LNCaP clone FGC (cell line): Measurements from ENCODE around the gene FBN1.

Source experiments
- DNase-seq: peaks from one replicate; pipeline ENCODE4 v3.0.0-alpha.2; 2011; ENCODE audit warnings: low read depth
- H3K4me3 ChIP-seq: 2 replicates; pipeline ENCODE4 v1.5.1; 2011; ENCODE audit warnings: mild to moderate bottlenecking, low read depth, low read length, control low read depth
- TF ChIP-seq, protein P1 (sequence below): IDR thresholded peaks from 2 replicates; pipeline ENCODE4 v1.5.1; 2012; ENCODE audit warnings: mild to moderate bottlenecking; ENCODE audit not compliant: control insufficient read depth, insufficient read depth; ENCODE audit errors: extremely low read depth

FBN1 gene

GRCh38 chr15:48486228-48486627, 159.3 kb downstream of the FBN1 start:
- TF ChIP-seq, protein P1, sequence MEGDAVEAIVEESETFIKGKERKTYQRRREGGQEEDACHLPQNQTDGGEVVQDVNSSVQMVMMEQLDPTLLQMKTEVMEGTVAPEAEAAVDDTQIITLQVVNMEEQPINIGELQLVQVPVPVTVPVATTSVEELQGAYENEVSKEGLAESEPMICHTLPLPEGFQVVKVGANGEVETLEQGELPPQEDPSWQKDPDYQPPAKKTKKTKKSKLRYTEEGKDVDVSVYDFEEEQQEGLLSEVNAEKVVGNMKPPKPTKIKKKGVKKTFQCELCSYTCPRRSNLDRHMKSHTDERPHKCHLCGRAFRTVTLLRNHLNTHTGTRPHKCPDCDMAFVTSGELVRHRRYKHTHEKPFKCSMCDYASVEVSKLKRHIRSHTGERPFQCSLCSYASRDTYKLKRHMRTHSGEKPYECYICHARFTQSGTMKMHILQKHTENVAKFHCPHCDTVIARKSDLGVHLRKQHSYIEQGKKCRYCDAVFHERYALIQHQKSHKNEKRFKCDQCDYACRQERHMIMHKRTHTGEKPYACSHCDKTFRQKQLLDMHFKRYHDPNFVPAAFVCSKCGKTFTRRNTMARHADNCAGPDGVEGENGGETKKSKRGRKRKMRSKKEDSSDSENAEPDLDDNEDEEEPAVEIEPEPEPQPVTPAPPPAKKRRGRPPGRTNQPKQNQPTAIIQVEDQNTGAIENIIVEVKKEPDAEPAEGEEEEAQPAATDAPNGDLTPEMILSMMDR: no peak
- DNase-seq: no peak

DNA sequence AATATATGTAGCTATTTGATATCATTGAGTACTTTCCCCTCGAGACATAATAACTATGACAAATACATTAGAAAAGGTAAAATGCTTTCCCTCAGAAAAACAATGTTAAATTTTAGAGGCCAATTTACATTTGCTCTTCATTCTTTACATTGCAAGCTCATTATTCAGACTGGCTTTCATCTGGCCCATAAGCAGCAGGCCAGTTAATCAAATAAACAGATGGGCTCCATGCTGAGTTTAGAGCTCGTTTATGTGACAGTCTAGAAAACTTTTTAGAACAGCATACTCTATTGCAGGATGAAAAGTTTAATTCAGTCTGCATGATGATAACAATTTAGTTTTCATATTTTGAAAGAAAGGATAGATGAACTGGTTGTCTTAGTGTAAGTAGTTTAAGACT, 163.7 kb downstream of the FBN1 start:
- DNase-seq: no peak
- TF ChIP-seq, protein P1: no peak
- no peak overlapping the region for H3K4me3 ChIP-seq

More at GRCh38 chr15:48486228-48486627, 159.3 kb downstream of the FBN1 start:
- H3K4me3 ChIP-seq: no peak overlapping the region

DNA sequence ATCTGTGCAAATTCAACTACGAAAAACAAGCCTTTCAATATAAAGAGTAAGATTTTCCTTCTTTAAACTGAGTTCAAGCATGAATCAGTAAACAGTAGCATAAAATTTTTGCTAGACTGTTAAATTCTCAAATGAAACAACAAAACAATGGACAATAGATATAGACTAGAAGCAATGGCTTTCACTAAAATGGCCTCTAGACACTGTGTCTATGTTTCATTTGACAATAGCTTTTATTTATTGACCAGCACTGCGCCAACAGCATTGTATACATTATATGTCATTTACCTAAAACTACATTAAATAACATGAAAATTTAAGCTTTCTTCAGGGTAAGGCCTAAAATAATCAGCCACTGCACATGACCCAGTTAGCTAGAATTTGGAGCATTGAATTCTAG, 165.8 kb downstream of the FBN1 start:
- TF ChIP-seq, protein P1: no peak
- no peak overlapping the region for H3K4me3 ChIP-seq
- no peak for DNase-seq

DNA sequence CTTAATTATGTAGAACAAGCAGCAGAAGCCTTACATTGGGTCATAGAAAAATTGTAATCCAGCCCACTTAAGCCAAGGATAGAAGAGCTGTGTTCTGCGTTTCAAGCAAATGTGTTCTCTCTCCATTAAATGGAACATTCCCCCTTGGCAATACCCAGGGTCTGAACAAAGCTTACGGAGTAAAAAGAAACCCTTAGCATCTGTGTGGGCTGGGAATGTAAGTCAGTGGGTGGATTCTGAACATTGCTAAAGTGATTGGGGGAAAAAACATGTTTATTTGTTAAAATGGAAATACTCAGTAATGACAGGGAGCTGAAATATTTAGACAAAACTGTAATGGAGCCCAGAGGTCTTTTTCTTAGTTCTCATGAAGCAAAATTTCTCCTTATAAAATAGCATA, 166.9 kb downstream of the FBN1 start:
- no peak for DNase-seq
- H3K4me3 ChIP-seq: no peak overlapping the region
- TF ChIP-seq, protein P1: no peak

GRCh38 chr15:48477795-48478360, 167.6 kb downstream of the FBN1 start:
- TF ChIP-seq, protein P1: no peak
- no peak for DNase-seq

GRCh38 chr15:48475600-48476395, 169.7 kb downstream of the FBN1 start:
- TF ChIP-seq, protein P1: no peak
- no peak overlapping the region for H3K4me3 ChIP-seq
- DNase-seq: peak; percentile 99

More at GRCh38 chr15:48477795-48478360, 167.6 kb downstream of the FBN1 start:
- H3K4me3 ChIP-seq: no peak overlapping the region
